Liver (tissue), 9 donors: Measurements from ENCODE around the gene RNF135. TPM values are rescaled to one million over a fixed set of nuclear protein-coding genes. Genes with fewer than 3 reads are reported as not detected.
"Not testable (repeated sequence)": the region's sequence is repeated elsewhere in the genome, so short reads cannot be mapped to it uniquely, and the experiment has no call there.

Experiments used
- DNase-seq: peaks from one replicate; pipeline ENCODE4 v3.0.0-alpha.2; 2017; ENCODE audit warnings: low spot score
- H3K27ac ChIP-seq, 2 donors: one replicate each; pipeline ENCODE4 v1.7.0; 2013; ENCODE audit warnings: inconsistent platforms in 2 of 2, low read length in 2 of 2, control low read depth in 1 of 2, low read depth in 1 of 2, mild to moderate bottlenecking in 1 of 2
- H3K27me3 ChIP-seq, 4 donors: one replicate each; pipeline versions ENCODE4 v1.6.1 to v1.7.0; 2013; ENCODE audit warnings: low read length in 3 of 4, inconsistent platforms in 1 of 4, mild to moderate bottlenecking in 1 of 4, moderate library complexity in 1 of 4; ENCODE audit not compliant: control insufficient read depth in 4 of 4, insufficient read depth in 4 of 4
- H3K36me3 ChIP-seq, 4 donors: one replicate each; pipeline versions ENCODE4 v1.6.1 to v1.7.0; 2013; ENCODE audit warnings: low read length in 3 of 4, mild to moderate bottlenecking in 3 of 4, low read depth in 1 of 4, moderate library complexity in 1 of 4; ENCODE audit not compliant: control insufficient read depth in 4 of 4, insufficient read depth in 3 of 4
- H3K4me1 ChIP-seq, 4 donors: one replicate each; pipeline versions ENCODE4 v1.6.1 to v1.7.0; 2013; ENCODE audit warnings: low read length in 3 of 4, mild to moderate bottlenecking in 3 of 4, moderate library complexity in 1 of 4; ENCODE audit not compliant: control insufficient read depth in 4 of 4, insufficient read depth in 4 of 4
- H3K4me3 ChIP-seq, 3 donors: one replicate each; pipeline versions ENCODE4 v1.6.1 to v1.7.0; 2013; ENCODE audit warnings: low read length in 3 of 3, control low read depth in 1 of 3, low read depth in 1 of 3, mild to moderate bottlenecking in 1 of 3
- H3K9ac ChIP-seq, 2 donors: one replicate each; pipeline ENCODE4 v1.7.0; 2013; ENCODE audit warnings: low read length in 2 of 2, mild to moderate bottlenecking in 2 of 2, moderate library complexity in 2 of 2, control low read depth in 1 of 2, low read depth in 1 of 2
- H3K9me3 ChIP-seq, 4 donors: one replicate each; pipeline versions ENCODE4 v1.6.1 to v1.7.0; 2013; ENCODE audit warnings: low read length in 3 of 4; ENCODE audit not compliant: control insufficient read depth in 4 of 4
- HNF4A ChIP-seq, 2 donors: conservative IDR thresholded peaks; 2 replicates each; pipeline ENCODE4 v1.6.1; 2016; ENCODE audit warnings: antibody characterized with exemption in 2 of 2, mild to moderate bottlenecking in 2 of 2
- HNF4G ChIP-seq: IDR thresholded peaks from 2 replicates; pipeline ENCODE4 v1.6.1; 2016; ENCODE audit warnings: antibody characterized with exemption
- NR2F2 ChIP-seq: IDR thresholded peaks from 2 replicates; pipeline ENCODE4 v1.6.1; 2016; ENCODE audit warnings: antibody characterized with exemption
- RAD21 ChIP-seq, 2 donors: IDR thresholded peaks; 2 replicates each; pipeline ENCODE4 v1.6.1; 2016; ENCODE audit warnings: antibody characterized with exemption in 2 of 2, mild to moderate bottlenecking in 2 of 2
- WGBS: extraction: QIAGEN DNeasy Blood & Tissue Kit; methylation state at CpG from one replicate; pipeline ENCODE4 v1.1.7; 2013; 5-methylcytosine and 5-hydroxymethylcytosine counted together
- polyA plus RNA-seq, 2 donors: library from polyadenylated mRNA; stranded (reverse) in 1 of 2; unstranded in 1 of 2; fragments of 200-250 nt in 1 of 2; fragments of >200 nt in 1 of 2; fragmentation: Nextera tagmentation in 1 of 2; extraction: Ambion mirVana in 1 of 2; gene quantifications; one replicate each; pipeline versions ENCODE4 v1.2.1 to v1.2.3, GENCODE V29; 2013 to 2015
- total RNA-seq, 2 donors: library from RNA; depleted of rRNA; stranded (reverse); fragments of >200 nt; gene quantifications; one replicate each; pipeline ENCODE4 v1.2.3, GENCODE V29; 2014
- TF ChIP-seq, protein P1 (sequence below): IDR thresholded peaks from 2 replicates; pipeline ENCODE4 v1.6.1; 2016; ENCODE audit warnings: antibody characterized with exemption
- TF ChIP-seq, protein P2 (sequence below): IDR thresholded peaks from 2 replicates; pipeline ENCODE4 v1.6.1; 2016; ENCODE audit warnings: antibody characterized with exemption
- TF ChIP-seq, protein P3 (sequence below): IDR thresholded peaks from 2 replicates; pipeline ENCODE4 v1.6.1; 2016; ENCODE audit warnings: antibody characterized with exemption, mild to moderate bottlenecking
- donor health status: healthy.
- donor health status: healthy.
- donor health status: healthy.
- donor health status: healthy.
- donor health status: healthy.

RNF135 gene
- total and polyA plus RNA-seq, 4 donors, result 3.4 to 5.5 (median 3.7) TPM

DNA sequence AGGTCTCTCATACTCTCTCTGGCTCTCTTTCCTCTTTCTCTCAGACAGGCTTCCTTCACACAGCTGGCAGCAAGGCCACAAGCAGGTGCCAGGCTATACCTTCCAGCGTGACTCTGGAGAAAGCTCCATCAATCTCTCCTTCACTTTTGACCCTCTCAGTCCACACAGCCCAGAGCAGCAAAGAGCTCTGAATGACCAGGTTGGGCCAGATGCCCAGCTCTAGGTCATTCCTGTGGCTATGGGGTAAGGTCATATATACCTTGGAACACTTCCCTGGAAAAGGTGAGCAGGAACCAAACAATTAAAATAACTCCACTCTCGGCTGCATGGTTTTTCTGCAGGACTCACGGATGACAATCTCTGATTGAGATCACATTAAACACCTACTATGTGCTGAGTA is 40.3 kb upstream of the RNF135 start:
- TF ChIP-seq, protein P1, sequence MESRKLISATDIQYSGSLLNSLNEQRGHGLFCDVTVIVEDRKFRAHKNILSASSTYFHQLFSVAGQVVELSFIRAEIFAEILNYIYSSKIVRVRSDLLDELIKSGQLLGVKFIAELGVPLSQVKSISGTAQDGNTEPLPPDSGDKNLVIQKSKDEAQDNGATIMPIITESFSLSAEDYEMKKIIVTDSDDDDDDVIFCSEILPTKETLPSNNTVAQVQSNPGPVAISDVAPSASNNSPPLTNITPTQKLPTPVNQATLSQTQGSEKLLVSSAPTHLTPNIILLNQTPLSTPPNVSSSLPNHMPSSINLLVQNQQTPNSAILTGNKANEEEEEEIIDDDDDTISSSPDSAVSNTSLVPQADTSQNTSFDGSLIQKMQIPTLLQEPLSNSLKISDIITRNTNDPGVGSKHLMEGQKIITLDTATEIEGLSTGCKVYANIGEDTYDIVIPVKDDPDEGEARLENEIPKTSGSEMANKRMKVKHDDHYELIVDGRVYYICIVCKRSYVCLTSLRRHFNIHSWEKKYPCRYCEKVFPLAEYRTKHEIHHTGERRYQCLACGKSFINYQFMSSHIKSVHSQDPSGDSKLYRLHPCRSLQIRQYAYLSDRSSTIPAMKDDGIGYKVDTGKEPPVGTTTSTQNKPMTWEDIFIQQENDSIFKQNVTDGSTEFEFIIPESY, result no peak
- no peak for TF ChIP-seq HNF4G
- no peak overlapping the region for H3K4me3 ChIP-seq
- H3K36me3 ChIP-seq, result peaks cover 0 to 2% (median 0%) of the 10 kb centered on the region in 4 donors
- no peaks in the 10 kb centered on the region for H3K4me1 ChIP-seq
- H3K27me3 ChIP-seq, result no peaks in the 10 kb centered on the region
- H3K9ac ChIP-seq, result no peak overlapping the region
- no peak overlapping the region for H3K27ac ChIP-seq
- no peaks in the 10 kb centered on the region for H3K9me3 ChIP-seq
- WGBS, result 51% methylated on average over 3 of the region's 3 CpGs
- no peak for DNase-seq

DNA sequence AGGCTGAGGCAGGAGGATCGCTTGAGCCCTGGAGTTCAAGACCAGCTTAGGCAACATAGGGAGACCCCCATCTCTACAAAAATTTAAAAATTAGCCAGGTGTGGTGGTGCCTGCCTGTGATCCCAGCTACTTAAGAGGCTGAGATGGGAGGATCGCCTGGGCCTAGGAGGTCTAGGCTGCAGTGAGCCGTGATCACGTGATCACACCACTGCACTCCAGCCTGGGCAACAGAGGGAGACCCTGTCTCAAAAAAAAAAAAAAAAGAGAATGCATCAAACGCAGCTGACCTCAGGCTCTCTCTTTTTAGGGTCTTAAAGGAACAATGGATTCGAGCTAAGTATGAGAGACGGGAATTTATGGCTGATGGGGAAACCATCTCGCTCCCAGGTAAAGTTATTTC is 39.3 kb upstream of the RNF135 start:
- H3K9ac ChIP-seq, H3K27me3 ChIP-seq, H3K4me3 ChIP-seq, H3K9me3 ChIP-seq, H3K27ac ChIP-seq, DNase-seq, H3K36me3 ChIP-seq, H3K4me1 ChIP-seq: not testable (repeated sequence)
- 95% methylated on average over 8 of the region's 8 CpGs for WGBS

DNA sequence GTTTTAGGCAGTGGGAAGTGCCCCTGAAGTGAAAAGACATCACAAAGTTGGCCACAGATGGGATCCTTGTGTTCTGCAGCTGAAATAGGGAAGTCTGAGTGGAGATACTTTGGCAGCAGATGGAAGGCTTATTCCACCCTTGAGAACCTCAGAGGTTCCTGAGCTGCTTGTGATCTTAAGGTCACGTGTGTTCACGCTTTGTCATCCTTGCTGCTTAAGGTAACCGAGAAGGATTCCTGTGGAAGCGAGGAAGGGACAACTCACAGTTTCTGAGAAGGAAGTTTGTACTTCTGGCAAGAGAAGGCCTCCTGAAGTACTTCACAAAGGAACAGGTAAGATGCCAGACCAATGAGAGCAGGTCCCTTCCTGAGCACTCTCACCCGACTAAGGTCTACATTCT is 36.9 kb upstream of the RNF135 start:
- Histone ChIP-seq H3K4me1 (no peaks in the 10 kb centered on the region), H3K9ac (no peak overlapping the region), H3K9me3 (no peaks in the 10 kb centered on the region), H3K27me3 (no peaks in the 10 kb centered on the region), H3K4me3 (no peak overlapping the region), H3K27ac (no peak overlapping the region), H3K36me3 (peaks cover 0 to 3% (median 0%) of the 10 kb centered on the region in 4 donors)
- 73% methylated on average over 5 of the region's 5 CpGs for WGBS
- no peak for DNase-seq
- TF ChIP-seq NR2F2 (no peak), HNF4A (conservative IDR thresholded peaks at IDR 0.05) (no peak), RAD21 (IDR thresholded peaks at IDR 0.05) (no peak)
- TF ChIP-seq, protein P2, sequence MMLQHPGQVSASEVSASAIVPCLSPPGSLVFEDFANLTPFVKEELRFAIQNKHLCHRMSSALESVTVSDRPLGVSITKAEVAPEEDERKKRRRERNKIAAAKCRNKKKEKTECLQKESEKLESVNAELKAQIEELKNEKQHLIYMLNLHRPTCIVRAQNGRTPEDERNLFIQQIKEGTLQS, result no peak
- TF ChIP-seq, protein P3, sequence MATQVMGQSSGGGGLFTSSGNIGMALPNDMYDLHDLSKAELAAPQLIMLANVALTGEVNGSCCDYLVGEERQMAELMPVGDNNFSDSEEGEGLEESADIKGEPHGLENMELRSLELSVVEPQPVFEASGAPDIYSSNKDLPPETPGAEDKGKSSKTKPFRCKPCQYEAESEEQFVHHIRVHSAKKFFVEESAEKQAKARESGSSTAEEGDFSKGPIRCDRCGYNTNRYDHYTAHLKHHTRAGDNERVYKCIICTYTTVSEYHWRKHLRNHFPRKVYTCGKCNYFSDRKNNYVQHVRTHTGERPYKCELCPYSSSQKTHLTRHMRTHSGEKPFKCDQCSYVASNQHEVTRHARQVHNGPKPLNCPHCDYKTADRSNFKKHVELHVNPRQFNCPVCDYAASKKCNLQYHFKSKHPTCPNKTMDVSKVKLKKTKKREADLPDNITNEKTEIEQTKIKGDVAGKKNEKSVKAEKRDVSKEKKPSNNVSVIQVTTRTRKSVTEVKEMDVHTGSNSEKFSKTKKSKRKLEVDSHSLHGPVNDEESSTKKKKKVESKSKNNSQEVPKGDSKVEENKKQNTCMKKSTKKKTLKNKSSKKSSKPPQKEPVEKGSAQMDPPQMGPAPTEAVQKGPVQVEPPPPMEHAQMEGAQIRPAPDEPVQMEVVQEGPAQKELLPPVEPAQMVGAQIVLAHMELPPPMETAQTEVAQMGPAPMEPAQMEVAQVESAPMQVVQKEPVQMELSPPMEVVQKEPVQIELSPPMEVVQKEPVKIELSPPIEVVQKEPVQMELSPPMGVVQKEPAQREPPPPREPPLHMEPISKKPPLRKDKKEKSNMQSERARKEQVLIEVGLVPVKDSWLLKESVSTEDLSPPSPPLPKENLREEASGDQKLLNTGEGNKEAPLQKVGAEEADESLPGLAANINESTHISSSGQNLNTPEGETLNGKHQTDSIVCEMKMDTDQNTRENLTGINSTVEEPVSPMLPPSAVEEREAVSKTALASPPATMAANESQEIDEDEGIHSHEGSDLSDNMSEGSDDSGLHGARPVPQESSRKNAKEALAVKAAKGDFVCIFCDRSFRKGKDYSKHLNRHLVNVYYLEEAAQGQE, result no peak
